Activated naive CD4-positive, alpha-beta T cell treated with anti-CD3 and anti-CD28 coated beads, Interleukin-2, amount 50 U/mL, for 16 hours (primary cell): ENCODE data around the gene ETFA.
"Not testable (repeated sequence)": the region's sequence is repeated elsewhere in the genome, so short reads cannot be mapped to it uniquely, and the experiment has no call there.

Experiments used
- DNase-seq: peaks from one replicate; pipeline ENCODE4 v3.0.0-alpha.2; 2020

Gene ETFA

GRCh38 chr15:76324066-76324465 is 12.8 kb upstream of the ETFA start:
- DNase-seq = no peak

- DNase-seq = no peak
These were observed 10.3 kb upstream of the ETFA start for GRCh38 chr15:76321602-76322001.

GRCh38 chr15:76321171-76321570 is 9.9 kb upstream of the ETFA start:
- no peak for DNase-seq

GRCh38 chr15:76320012-76320411 is 8.7 kb upstream of the ETFA start:
- no peak for DNase-seq

GRCh38 chr15:76313731-76314130 is 2.5 kb upstream of the ETFA start:
- DNase-seq = no peak

- not testable (repeated sequence) for DNase-seq
These were observed 1.9 kb upstream of the ETFA start for GRCh38 chr15:76313175-76313567.

- no peak for DNase-seq
These were observed 1.4 kb upstream of the ETFA start for GRCh38 chr15:76312540-76313174.

GRCh38 chr15:76310475-76311099 is 682 bp downstream of the ETFA start:
- DNase-seq = no peak

- DNase-seq = no peak
These were observed 1.5 kb downstream of the ETFA start for GRCh38 chr15:76309601-76310330.

GRCh38 chr15:76303909-76304308 is 7.4 kb downstream of the ETFA start:
- no peak for DNase-seq

- DNase-seq = no peak
These were observed 11.5 kb downstream of the ETFA start for GRCh38 chr15:76299786-76300185.

GRCh38 chr15:76298986-76299385 is 12.3 kb downstream of the ETFA start:
- no peak for DNase-seq

GRCh38 chr15:76297951-76298350 is 13.3 kb downstream of the ETFA start:
- not testable (repeated sequence) for DNase-seq

- no peak for DNase-seq
These were observed 14.4 kb downstream of the ETFA start for GRCh38 chr15:76296849-76297248.

GRCh38 chr15:76294463-76294862 is 16.8 kb downstream of the ETFA start:
- not testable (repeated sequence) for DNase-seq

- no peak for DNase-seq
These were observed 17.9 kb downstream of the ETFA start for GRCh38 chr15:76293361-76293760.

GRCh38 chr15:76289582-76289981 is 21.7 kb downstream of the ETFA start:
- DNase-seq = no peak

GRCh38 chr15:76286271-76286879 is 24.9 kb downstream of the ETFA start:
- DNase-seq = peak; percentile 13

- DNase-seq = no peak
These were observed 25.9 kb downstream of the ETFA start for GRCh38 chr15:76285241-76285825.

GRCh38 chr15:76282465-76282864 is 28.8 kb downstream of the ETFA start:
- no peak for DNase-seq

- DNase-seq = no peak
These were observed 32.6 kb downstream of the ETFA start for GRCh38 chr15:76278651-76279050.

- DNase-seq = no peak
These were observed 36.4 kb downstream of the ETFA start for GRCh38 chr15:76274821-76275220.

GRCh38 chr15:76274226-76274625 is 37.0 kb downstream of the ETFA start:
- no peak for DNase-seq
